Measurements from ENCODE around the gene FIG4.

DNA sequence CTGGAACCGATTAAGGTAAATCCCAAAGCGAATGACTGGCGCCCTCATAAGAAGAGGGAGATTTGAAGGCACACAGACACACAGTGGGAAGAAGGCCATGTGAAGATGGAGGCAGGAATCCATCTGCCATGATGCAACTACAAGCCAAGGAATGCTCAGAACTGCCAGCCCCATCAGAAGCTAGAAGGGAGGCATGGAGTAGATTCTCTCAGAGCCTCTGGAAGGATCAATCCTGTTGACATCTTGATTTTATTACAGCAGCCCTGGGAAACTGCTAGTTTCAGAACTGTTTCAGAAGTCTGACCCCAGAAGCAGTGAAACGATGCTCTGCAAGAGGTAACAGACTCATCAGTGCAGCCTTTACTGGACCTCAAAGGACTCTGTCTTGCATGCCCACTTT is 183.5 kb downstream of the FIG4 start:
- TF ChIP-seq CTCF (conservative IDR thresholded peaks at IDR 0.05; ENCODE audit: low read depth, low read length), result no peak
- no peak for TF ChIP-seq EZH2 (IDR thresholded peaks at IDR 0.05; ENCODE audit: low read length, unreplicated experiment)
- no peak for TF ChIP-seq EZH2phosphoT487 (IDR thresholded peaks at IDR 0.05; ENCODE audit: borderline replicate concordance, low read length)

Measured in PC-3 (cell line).